Loucy (cell line): ENCODE data around the gene TFDP1.

ENCODE experiments used
- H2AFZ ChIP-seq: fragments of 200-600 bp; sonication (generic); 2 replicates; pipeline ENCODE4 v1.6.0; 2016; ENCODE audit warnings: antibody characterized with exemption, mild to moderate bottlenecking, low read length, moderate library complexity
- H3F3A ChIP-seq: fragments of 200-600 bp; 2 replicates; pipeline ENCODE4 v1.6.0; 2016; ENCODE audit warnings: antibody characterized with exemption, low read depth, mild to moderate bottlenecking
- H3K27me3 ChIP-seq: fragments of 200-600 bp; sonication (generic); 2 replicates; pipeline ENCODE4 v1.6.1; 2014; ENCODE audit warnings: low read length, mild to moderate bottlenecking; ENCODE audit not compliant: insufficient read depth, poor library complexity, severe bottlenecking
- H3K36me3 ChIP-seq: fragments of 200-600 bp; sonication (generic); 2 replicates; pipeline ENCODE4 v1.6.1; 2016; ENCODE audit warnings: low read length; ENCODE audit not compliant: insufficient read depth
- H3K4me1 ChIP-seq: fragments of 200-600 bp; sonication (generic); 2 replicates; pipeline ENCODE4 v1.5.1; 2014; ENCODE audit warnings: low read length, mild to moderate bottlenecking; ENCODE audit not compliant: insufficient read depth, poor library complexity, severe bottlenecking
- H3K4me2 ChIP-seq: fragments of 200-600 bp; sonication (generic); 2 replicates; pipeline ENCODE4 v1.6.0; 2014; ENCODE audit warnings: antibody characterized with exemption, low read length, low read depth, mild to moderate bottlenecking; ENCODE audit not compliant: poor library complexity, severe bottlenecking
- H3K4me3 ChIP-seq: fragments of 200-600 bp; sonication (generic); 2 replicates; pipeline ENCODE4 v1.5.1; 2014; ENCODE audit warnings: low read length, mild to moderate bottlenecking, mixed read lengths; ENCODE audit not compliant: poor library complexity, severe bottlenecking
- H3K79me2 ChIP-seq: fragments of 200-600 bp; sonication (generic); 2 replicates; pipeline ENCODE4 v1.6.1; 2014; ENCODE audit warnings: low read length; ENCODE audit not compliant: insufficient read depth
- H3K9ac ChIP-seq: fragments of 200-600 bp; sonication (generic); 2 replicates; pipeline ENCODE4 v1.6.0; 2014; ENCODE audit warnings: mild to moderate bottlenecking, low read depth, low read length, moderate library complexity; ENCODE audit not compliant: poor library complexity, severe bottlenecking
- H3K9me2 ChIP-seq: fragments of 200-600 bp; sonication (generic); replicated peaks from 2 replicates; pipeline ENCODE4 v1.6.1; 2016; ENCODE audit warnings: low read depth, low read length, mixed read lengths
- H3K9me3 ChIP-seq: fragments of 200-600 bp; sonication (generic); 2 replicates; pipeline ENCODE4 v1.6.1; 2014; ENCODE audit warnings: mild to moderate bottlenecking, antibody characterized with exemption, low read length, low read depth; ENCODE audit not compliant: insufficient read depth
- H4K20me1 ChIP-seq: fragments of 200-600 bp; sonication (generic); 2 replicates; pipeline ENCODE4 v1.6.0; 2014; ENCODE audit warnings: antibody characterized with exemption, low read length, mild to moderate bottlenecking; ENCODE audit not compliant: insufficient read depth, poor library complexity, severe bottlenecking
- EZH2phosphoT487 ChIP-seq: fragments of 200-600 bp; IDR thresholded peaks from 2 replicates; pipeline ENCODE4 v1.6.1; 2018; ENCODE audit warnings: antibody characterized with exemption, mild to moderate bottlenecking, moderate library complexity, borderline replicate concordance
- TF ChIP-seq, protein P1 (sequence below): fragments of 200-600 bp; sonication (generic); conservative IDR thresholded peaks from 2 replicates; pipeline ENCODE4 v1.5.1; 2014; ENCODE audit warnings: mild to moderate bottlenecking, antibody characterized with exemption, low read length

The TFDP1 gene

DNA sequence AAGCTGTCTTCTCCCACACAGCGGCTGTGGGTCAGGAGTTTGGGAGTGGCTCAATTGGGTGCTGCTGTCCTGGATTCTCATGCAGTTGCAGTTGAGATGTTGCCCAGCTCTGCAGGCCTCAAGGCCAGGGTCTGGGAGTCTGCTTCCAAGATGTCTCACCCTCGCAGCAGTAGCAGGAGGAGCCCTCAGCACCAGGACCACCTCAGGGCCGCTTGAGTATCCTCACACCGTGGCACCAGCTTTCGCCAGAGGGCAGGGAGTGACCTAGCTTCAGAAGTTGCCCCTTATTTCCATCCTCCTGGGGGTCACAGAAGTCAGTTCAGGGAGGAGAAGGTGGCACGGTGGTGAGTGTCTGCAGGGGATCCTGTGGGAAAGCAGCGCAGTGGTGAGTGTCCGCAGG lies 20.9 kb downstream of the TFDP1 start:
- Histone ChIP-seq H4K20me1 (no peaks in the 10 kb centered on the region), H3F3A (no peaks in the 10 kb centered on the region)

DNA sequence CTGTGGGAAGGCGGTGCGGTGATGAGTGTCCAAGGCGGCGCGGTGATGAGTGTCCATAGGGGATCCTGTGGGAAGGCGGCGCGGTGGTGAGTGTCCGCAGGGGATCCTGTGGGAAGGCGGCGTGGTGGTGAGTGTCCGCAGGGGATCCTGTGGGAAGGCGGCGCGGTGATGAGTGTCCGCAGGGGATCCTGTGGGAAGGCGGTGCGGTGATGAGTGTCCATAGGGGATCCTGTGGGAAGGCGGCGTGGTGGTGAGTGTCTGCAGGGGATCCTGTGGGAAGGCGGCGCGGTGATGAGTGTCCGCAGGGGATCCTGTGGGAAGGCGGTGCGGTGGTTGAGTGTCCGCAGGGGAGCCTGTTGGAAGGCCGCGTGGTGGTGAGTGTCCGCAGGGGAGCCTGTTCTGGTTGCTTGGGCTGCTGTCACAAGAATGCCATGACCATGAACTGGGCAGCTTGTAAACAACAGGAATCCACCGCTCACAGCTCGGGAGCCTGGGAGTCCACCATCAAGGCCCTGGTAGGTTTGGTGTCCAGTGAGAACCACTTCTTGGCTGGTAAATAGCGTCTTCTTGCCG lies 21.4 kb downstream of the TFDP1 start:
- Histone ChIP-seq H4K20me1 (no peaks in the 10 kb centered on the region), H3K9ac (no peak overlapping the region), H3K79me2 (no peaks in the 10 kb centered on the region), H3K4me2 (no peak overlapping the region), H3K4me3 (no peak overlapping the region), H3K4me1 (no peaks in the 10 kb centered on the region), H3K9me2 (no peaks in the 10 kb centered on the region), H3K36me3 (no peaks in the 10 kb centered on the region), H3F3A (no peaks in the 10 kb centered on the region), H2AFZ (no peak overlapping the region), H3K27me3 (no peaks in the 10 kb centered on the region), H3K9me3 (peaks cover 2% of the 10 kb centered on the region; the same call in 1 of the 2 replicates)
- TF ChIP-seq EZH2phosphoT487: no peak
- TF ChIP-seq, protein P1, sequence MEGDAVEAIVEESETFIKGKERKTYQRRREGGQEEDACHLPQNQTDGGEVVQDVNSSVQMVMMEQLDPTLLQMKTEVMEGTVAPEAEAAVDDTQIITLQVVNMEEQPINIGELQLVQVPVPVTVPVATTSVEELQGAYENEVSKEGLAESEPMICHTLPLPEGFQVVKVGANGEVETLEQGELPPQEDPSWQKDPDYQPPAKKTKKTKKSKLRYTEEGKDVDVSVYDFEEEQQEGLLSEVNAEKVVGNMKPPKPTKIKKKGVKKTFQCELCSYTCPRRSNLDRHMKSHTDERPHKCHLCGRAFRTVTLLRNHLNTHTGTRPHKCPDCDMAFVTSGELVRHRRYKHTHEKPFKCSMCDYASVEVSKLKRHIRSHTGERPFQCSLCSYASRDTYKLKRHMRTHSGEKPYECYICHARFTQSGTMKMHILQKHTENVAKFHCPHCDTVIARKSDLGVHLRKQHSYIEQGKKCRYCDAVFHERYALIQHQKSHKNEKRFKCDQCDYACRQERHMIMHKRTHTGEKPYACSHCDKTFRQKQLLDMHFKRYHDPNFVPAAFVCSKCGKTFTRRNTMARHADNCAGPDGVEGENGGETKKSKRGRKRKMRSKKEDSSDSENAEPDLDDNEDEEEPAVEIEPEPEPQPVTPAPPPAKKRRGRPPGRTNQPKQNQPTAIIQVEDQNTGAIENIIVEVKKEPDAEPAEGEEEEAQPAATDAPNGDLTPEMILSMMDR: no peak

More for the DNA sequence above, 20.9 kb downstream of the TFDP1 start:
- H3K9ac ChIP-seq: no peak overlapping the region
- no peaks in the 10 kb centered on the region for H3K4me1 ChIP-seq
- no peak overlapping the region for H3K4me3 ChIP-seq
- no peak overlapping the region for H3K4me2 ChIP-seq
- H2AFZ ChIP-seq: no peak overlapping the region
- H3K9me3 ChIP-seq: peaks cover 7% of the 10 kb centered on the region; the same call in 1 of the 2 replicates
- no peaks in the 10 kb centered on the region for H3K79me2 ChIP-seq
- no peaks in the 10 kb centered on the region for H3K9me2 ChIP-seq
- H3K27me3 ChIP-seq: no peaks in the 10 kb centered on the region
- no peaks in the 10 kb centered on the region for H3K36me3 ChIP-seq
- TF ChIP-seq, protein P1: no peak
- TF ChIP-seq EZH2phosphoT487: no peak

DNA sequence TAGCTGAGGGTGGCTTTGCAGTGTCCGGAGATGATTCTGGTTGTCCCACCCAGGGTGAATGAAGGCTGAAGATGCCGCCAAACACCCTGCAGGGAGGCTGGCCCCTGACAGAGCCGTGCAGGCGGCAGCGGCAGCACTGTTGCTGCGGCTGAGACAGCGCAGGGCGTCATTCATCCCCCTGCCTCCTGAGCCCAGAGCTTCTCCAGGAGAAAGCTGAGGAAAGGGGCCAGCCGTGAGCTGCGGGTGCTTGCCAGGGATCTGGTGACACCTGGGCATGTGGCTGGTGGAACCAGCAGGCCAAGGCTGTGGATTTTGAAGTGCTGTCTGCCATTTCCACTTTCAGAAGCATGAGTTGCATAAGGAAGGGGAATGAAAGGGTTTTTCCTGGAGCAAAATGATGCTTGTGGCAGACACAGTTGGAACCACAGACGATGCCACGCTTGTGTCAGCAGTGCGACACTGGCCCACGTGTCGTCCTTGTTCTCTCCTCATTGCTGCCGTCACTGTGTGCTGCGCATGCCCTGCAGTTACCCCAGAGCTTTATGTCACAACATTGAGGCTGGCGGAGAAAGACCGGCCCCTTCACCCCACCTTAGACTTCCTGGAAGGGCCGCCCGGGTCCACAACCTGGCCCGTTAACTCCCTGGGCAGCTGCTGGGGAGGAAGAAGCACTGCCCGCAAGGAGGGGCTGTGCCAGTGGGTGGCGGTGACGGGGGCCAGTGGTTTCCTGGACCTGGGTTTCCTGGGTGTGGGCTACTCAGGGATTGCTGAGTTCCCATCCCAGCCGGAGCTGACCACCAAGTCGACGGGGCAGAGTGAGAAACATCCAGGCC lies 22.7 kb downstream of the TFDP1 start:
- no peaks in the 10 kb centered on the region for H3K79me2 ChIP-seq
- H3F3A ChIP-seq: no peaks in the 10 kb centered on the region
- TF ChIP-seq, protein P1: no peak
- TF ChIP-seq EZH2phosphoT487: no peak
- no peak overlapping the region for H3K4me3 ChIP-seq
- no peaks in the 10 kb centered on the region for H3K9me3 ChIP-seq
- no peaks in the 10 kb centered on the region for H3K36me3 ChIP-seq
- H2AFZ ChIP-seq: no peak overlapping the region
- H3K27me3 ChIP-seq: no peaks in the 10 kb centered on the region
- no peaks in the 10 kb centered on the region for H3K9me2 ChIP-seq
- H3K4me1 ChIP-seq: no peaks in the 10 kb centered on the region
- no peak overlapping the region for H3K9ac ChIP-seq
- no peak overlapping the region for H3K4me2 ChIP-seq
- no peaks in the 10 kb centered on the region for H4K20me1 ChIP-seq
